Epithelial cell of prostate (primary cell): ENCODE data around the gene TRMU.

ENCODE experiments used
- DNase-seq: peaks from one replicate; pipeline ENCODE4 v3.0.0-alpha.2; 2011; ENCODE audit warnings: low read depth, low spot score
- H3K27ac ChIP-seq: fragments of 450-650 bp; 2 replicates; pipeline ENCODE4 v1.5.1; 2017; ENCODE audit warnings: mild to moderate bottlenecking

TRMU gene

DNA sequence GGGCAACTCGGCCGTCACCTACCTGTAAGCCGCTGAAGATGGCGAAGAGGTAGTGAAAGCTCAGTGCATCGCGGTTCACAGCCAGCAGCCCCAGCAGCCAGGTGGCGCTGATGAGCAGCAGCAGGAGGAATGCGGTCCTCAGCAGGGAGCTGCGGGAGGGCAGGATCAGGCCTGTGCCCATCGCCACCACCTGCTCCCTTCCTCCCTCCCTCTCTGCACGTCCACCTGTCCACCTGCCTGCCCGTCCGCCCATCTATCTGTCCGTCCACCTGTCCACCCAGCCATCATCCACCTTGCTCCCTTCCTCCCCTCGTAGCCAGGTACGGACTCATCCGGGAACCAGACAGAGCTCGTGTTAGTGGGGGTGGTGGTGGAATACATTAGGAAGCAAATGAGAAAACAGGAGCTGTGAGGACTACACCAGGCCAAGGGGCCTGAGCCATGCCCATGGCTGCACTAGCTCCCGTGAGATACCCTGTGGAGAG is 32.2 kb downstream of the TRMU start:
- DNase-seq, result no peak

DNA sequence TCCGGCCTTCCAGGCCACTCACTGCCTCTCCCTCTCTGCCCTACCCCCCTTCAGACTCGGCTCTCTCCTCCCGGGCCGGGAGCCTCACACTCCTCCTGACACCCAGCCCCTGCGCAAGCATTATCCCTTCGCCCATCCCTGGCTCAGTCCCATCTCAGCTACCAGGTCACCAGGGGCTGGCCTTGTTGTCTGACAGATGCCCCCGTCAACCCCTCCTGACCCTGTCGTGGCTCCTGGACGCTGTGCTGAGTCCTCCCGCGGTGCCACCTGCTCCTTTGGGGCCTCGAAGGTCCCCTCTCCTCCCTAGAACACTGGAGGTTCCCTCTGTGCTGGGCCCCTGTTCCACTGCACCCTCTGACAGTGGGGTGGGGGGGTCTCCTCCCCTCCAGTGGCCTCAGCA is 32.9 kb downstream of the TRMU start:
- DNase-seq, result no peak
- H3K27ac ChIP-seq, result no peak overlapping the region

More for the DNA sequence above, 32.2 kb downstream of the TRMU start:
- H3K27ac ChIP-seq, result no peak overlapping the region

GRCh38 chr22:46368871-46369715 is 33.6 kb downstream of the TRMU start:
- DNase-seq, result no peak
- H3K27ac ChIP-seq, result no peak overlapping the region

- DNase-seq, result no peak
- H3K27ac ChIP-seq, result no peak overlapping the region
These were observed 34.4 kb downstream of the TRMU start for GRCh38 chr22:46369716-46370583.

GRCh38 chr22:46370584-46371291 is 35.2 kb downstream of the TRMU start:
- no peak overlapping the region for H3K27ac ChIP-seq
- DNase-seq, result no peak

GRCh38 chr22:46371623-46372226 is 36.2 kb downstream of the TRMU start:
- no peak for DNase-seq
- no peak overlapping the region for H3K27ac ChIP-seq

DNA sequence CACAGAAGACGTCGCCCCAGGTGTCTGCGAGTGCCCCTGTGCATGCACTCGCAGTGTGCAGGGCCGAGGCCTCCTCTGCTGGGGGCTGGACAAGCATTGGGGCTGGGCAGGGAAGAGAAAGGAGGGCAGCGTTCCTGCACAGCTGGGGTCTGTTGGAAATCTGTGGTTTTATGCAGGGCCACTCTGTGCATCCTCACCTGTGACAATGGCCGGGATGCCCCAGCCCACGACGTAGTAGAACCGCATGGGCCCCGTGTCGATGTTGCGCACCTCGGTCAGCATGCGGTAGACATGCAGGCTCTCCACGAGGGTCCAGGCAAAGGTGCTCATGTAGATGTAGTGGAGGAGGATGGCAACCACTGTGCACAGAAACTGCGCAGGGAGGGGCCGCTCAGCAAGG is 37.2 kb downstream of the TRMU start:
- no peak for DNase-seq
- no peak overlapping the region for H3K27ac ChIP-seq

- H3K27ac ChIP-seq, result no peak overlapping the region
These were observed 37.6 kb downstream of the TRMU start for GRCh38 chr22:46373159-46373558.

DNA sequence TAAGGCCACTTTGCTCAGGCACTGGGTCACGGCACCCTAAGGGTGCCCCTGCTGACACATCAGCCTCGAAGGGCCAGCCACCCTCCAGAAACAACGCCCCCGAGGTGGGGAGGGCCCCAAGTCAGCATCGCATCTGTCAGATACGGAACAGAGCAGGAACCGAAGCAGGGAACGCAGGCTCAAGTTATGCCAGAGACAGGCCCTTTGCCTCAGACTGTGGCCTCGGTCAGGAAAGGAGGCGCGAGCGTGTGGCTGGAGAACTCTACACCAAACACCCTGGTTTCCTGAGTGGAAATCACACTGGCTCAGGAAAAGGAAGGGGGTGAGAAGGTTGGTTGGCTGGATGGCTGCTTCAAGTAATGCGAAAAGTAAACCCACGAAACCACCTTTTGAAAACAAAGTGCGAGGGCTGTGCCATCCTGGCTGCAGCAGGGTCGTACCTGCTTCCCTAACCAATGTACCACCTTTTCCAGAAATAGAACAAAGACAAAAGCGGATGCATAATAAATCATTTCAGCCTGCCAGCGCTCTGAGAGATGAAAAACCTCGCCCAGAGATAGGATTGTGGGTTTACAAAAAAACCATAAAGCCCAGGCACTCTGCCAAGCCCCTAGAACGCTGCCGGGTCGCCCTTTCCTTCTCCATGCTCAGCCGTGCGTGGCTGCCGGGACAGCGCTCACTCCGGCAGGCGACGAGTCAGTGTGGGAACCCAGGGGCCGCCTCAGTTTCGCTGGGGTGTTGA is 38.6 kb downstream of the TRMU start:
- H3K27ac ChIP-seq, result no peak overlapping the region
- DNase-seq, result no peak

More at GRCh38 chr22:46373159-46373558, 37.6 kb downstream of the TRMU start:
- no peak for DNase-seq

GRCh38 chr22:46374663-46375474 is 39.4 kb downstream of the TRMU start:
- peak; percentile 65 for DNase-seq
- H3K27ac ChIP-seq, result no peak overlapping the region

GRCh38 chr22:46376111-46376510 is 40.6 kb downstream of the TRMU start:
- no peak overlapping the region for H3K27ac ChIP-seq
- DNase-seq, result no peak

GRCh38 chr22:46376908-46377524 is 41.5 kb downstream of the TRMU start:
- peak overlapping the region; percentile 28 for H3K27ac ChIP-seq

DNA sequence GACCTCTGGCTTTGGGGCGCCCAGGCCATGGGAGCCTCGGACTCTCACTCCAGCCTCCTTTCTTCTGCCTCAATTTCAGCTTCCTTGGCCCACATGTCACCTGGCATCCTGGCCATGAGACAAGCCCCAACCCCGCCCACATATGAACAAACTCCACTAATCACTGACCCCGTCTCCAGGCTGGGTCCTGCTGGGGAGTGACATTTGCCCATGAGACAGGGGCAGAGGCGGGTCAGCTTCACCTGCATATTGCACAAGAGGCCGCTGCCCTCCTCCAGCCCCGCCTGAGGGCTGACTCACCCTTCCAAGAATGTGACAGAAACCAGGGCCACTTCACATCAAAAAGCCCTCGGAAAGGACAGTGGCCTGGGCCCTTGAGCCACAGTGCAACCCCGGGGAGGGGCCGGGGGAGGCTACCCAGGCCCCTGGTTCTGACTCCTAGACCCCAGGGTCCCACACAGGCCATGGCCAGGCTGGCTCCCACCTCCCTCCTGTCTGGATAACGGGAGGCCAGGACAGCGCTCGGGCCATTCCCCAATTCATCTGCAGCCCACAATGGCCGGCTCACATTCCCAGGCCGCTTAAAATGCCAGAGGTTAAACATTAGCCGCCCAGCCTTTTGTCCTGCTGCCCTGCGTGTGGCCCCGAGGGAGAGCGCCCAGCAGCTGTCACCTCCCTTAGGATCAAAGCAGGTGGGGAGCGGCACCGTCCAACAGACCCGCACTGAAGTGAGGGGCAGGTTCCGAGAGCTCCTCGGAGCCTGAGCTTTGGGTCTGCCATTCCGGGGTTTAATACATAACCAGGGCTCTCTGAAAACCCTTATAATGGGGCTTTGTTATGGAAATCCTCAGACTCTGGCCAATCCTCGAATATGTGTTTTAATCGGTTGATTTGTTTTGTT is 42.3 kb downstream of the TRMU start:
- peak overlapping the region; percentile 28 for H3K27ac ChIP-seq
- DNase-seq, result no peak

More at GRCh38 chr22:46376908-46377524, 41.5 kb downstream of the TRMU start:
- no peak for DNase-seq

- H3K27ac ChIP-seq, result peak overlapping the region; percentile 28
- DNase-seq, result no peak
These were observed 43.0 kb downstream of the TRMU start for GRCh38 chr22:46378426-46379065.

- H3K27ac ChIP-seq, result no peak overlapping the region
- DNase-seq, result no peak
These were observed 43.8 kb downstream of the TRMU start for GRCh38 chr22:46379066-46379930.

GRCh38 chr22:46380069-46380468 is 44.6 kb downstream of the TRMU start:
- no peak for DNase-seq
- no peak overlapping the region for H3K27ac ChIP-seq
